Ishikawa (cell line): ENCODE data around the gene PPP3CB.

Experiments used
- EGR1 ChIP-seq: IDR thresholded peaks from 2 replicates; pipeline ENCODE4 v1.6.1; 2012
- EP300 ChIP-seq: IDR thresholded peaks from 2 replicates; pipeline ENCODE4 v1.6.1; 2012; ENCODE audit warnings: borderline replicate concordance
- NFIC ChIP-seq: IDR thresholded peaks from 2 replicates; pipeline ENCODE4 v1.6.1; 2012
- RAD21 ChIP-seq: IDR thresholded peaks from 2 replicates; pipeline ENCODE4 v1.6.1; 2012; ENCODE audit warnings: low read depth
- TAF1 ChIP-seq: IDR thresholded peaks from 2 replicates; pipeline ENCODE4 v1.6.1; 2012; ENCODE audit warnings: low read depth, mild to moderate bottlenecking
- YY1 ChIP-seq: IDR thresholded peaks from 2 replicates; pipeline ENCODE4 v1.6.1; 2012; ENCODE audit warnings: low read depth
- TF ChIP-seq, protein P1 (sequence below): IDR thresholded peaks from 2 replicates; pipeline ENCODE4 v1.6.1; 2012; ENCODE audit warnings: low read depth, mild to moderate bottlenecking
- TF ChIP-seq, protein P2 (sequence below): IDR thresholded peaks from 2 replicates; pipeline ENCODE4 v1.6.1; 2012

DNA sequence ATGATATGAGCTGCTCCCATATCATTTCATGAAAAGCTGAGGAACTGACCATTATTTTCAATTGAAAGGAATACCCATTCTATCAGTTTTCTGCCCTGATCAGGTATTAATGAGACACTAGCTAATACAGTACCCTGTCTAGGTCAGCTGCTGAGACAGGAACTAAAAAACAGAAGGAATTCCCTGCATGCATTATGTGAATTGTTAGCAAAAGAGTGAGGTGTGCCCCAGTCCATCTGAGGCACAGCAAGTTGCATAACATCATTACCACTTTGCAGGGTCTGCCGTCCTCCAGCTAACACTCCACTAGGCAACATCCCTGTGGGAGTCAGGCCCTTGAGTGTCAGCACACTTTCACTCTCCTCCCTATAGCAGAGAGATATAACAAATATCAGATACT lies 51.4 kb downstream of the PPP3CB start:
- TF ChIP-seq RAD21 (no peak), NFIC (no peak), EGR1 (no peak), YY1 (no peak), TAF1 (no peak), EP300 (no peak)
- TF ChIP-seq, protein P1, sequence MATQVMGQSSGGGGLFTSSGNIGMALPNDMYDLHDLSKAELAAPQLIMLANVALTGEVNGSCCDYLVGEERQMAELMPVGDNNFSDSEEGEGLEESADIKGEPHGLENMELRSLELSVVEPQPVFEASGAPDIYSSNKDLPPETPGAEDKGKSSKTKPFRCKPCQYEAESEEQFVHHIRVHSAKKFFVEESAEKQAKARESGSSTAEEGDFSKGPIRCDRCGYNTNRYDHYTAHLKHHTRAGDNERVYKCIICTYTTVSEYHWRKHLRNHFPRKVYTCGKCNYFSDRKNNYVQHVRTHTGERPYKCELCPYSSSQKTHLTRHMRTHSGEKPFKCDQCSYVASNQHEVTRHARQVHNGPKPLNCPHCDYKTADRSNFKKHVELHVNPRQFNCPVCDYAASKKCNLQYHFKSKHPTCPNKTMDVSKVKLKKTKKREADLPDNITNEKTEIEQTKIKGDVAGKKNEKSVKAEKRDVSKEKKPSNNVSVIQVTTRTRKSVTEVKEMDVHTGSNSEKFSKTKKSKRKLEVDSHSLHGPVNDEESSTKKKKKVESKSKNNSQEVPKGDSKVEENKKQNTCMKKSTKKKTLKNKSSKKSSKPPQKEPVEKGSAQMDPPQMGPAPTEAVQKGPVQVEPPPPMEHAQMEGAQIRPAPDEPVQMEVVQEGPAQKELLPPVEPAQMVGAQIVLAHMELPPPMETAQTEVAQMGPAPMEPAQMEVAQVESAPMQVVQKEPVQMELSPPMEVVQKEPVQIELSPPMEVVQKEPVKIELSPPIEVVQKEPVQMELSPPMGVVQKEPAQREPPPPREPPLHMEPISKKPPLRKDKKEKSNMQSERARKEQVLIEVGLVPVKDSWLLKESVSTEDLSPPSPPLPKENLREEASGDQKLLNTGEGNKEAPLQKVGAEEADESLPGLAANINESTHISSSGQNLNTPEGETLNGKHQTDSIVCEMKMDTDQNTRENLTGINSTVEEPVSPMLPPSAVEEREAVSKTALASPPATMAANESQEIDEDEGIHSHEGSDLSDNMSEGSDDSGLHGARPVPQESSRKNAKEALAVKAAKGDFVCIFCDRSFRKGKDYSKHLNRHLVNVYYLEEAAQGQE, result no peak
- TF ChIP-seq, protein P2, sequence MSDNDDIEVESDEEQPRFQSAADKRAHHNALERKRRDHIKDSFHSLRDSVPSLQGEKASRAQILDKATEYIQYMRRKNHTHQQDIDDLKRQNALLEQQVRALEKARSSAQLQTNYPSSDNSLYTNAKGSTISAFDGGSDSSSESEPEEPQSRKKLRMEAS, result no peak
